H1 (cell line): Measurements from ENCODE around the gene NRROS. TPM values are rescaled to one million over a fixed set of nuclear protein-coding genes. Genes with fewer than 3 reads are reported as not detected.
A peak's percentile ranks its signal among the peaks of the same experiment; 100 is the strongest.

ENCODE experiments used
- BACH1 ChIP-seq: IDR thresholded peaks from 2 replicates; pipeline ENCODE4 v1.6.1; 2012; ENCODE audit warnings: low read length, improper control_type of control experiment
- CEBPB ChIP-seq: IDR thresholded peaks from 2 replicates; pipeline ENCODE4 v1.6.1; 2012; ENCODE audit warnings: low read depth, low read length
- CTBP2 ChIP-seq: IDR thresholded peaks from 2 replicates; pipeline ENCODE4 v1.7.0; 2011; ENCODE audit warnings: borderline replicate concordance, mild to moderate bottlenecking, moderate library complexity, mixed read lengths, low read length; ENCODE audit not compliant: insufficient read depth, insufficient read length
- FOSL1 ChIP-seq: IDR thresholded peaks from 2 replicates; pipeline ENCODE4 v1.6.1; 2011; ENCODE audit warnings: mild to moderate bottlenecking, low read depth, low read length, moderate library complexity; ENCODE audit not compliant: insufficient read depth
- HDAC6 ChIP-seq: IDR thresholded peaks from one replicate; pipeline ENCODE4 v1.7.1; 2012; ENCODE audit warnings: low read depth, mild to moderate bottlenecking, inconsistent platforms, low read length, moderate library complexity
- MAX ChIP-seq: IDR thresholded peaks from 2 replicates; pipeline ENCODE4 v1.6.1; 2012; ENCODE audit warnings: inconsistent platforms
- NRF1 ChIP-seq: IDR thresholded peaks from 2 replicates; pipeline ENCODE4 v1.6.1; 2011; ENCODE audit warnings: mild to moderate bottlenecking, low read depth, low read length, improper control_type of control experiment
- POLR2AphosphoS5 ChIP-seq: IDR thresholded peaks from 2 replicates; pipeline ENCODE4 v1.6.1; 2011; ENCODE audit warnings: low read depth, low read length
- RAD21 ChIP-seq, 2 experiments: IDR thresholded peaks in 1 of 2; conservative IDR thresholded peaks in 1 of 2; 2 replicates each; pipeline ENCODE4 v1.6.1; 2011; ENCODE audit warnings: low read depth in 2 of 2, low read length in 2 of 2, improper control_type of control experiment in 1 of 2, inconsistent platforms in 1 of 2, mild to moderate bottlenecking in 1 of 2, moderate library complexity in 1 of 2
- RBBP5 ChIP-seq: IDR thresholded peaks from 2 replicates; pipeline ENCODE4 v1.7.1; 2012; ENCODE audit warnings: low read depth, mild to moderate bottlenecking, inconsistent platforms, low read length, moderate library complexity, borderline replicate concordance
- RFX5 ChIP-seq: IDR thresholded peaks from 2 replicates; pipeline ENCODE4 v1.6.1; 2011; ENCODE audit warnings: low read depth, low read length, improper control_type of control experiment, borderline replicate concordance
- RNF2 ChIP-seq: fragments of 200-900, 300-1000 bp; sonication (generic); IDR thresholded peaks from 2 replicates; pipeline ENCODE4 v1.7.1; 2016; ENCODE audit warnings: borderline replicate concordance, low read depth, mild to moderate bottlenecking, antibody characterized with exemption, low read length; ENCODE audit not compliant: poor library complexity, severe bottlenecking; ENCODE audit errors: missing control alignments
- SP4 ChIP-seq: IDR thresholded peaks from 2 replicates; pipeline ENCODE4 v1.6.1; 2012; ENCODE audit warnings: low read length, inconsistent platforms
- YY1 ChIP-seq: IDR thresholded peaks from 2 replicates; pipeline ENCODE4 v1.6.1; 2011; ENCODE audit warnings: low read depth, mild to moderate bottlenecking, low read length
- polyA plus RNA-seq, 7 experiments: library from polyadenylated mRNA; depleted of rRNA in 3 of 7; stranded (reverse) in 5 of 7; unstranded in 2 of 7; fragments of >200 nt in 5 of 7; fragments of 200-250 nt in 2 of 7; gene quantifications; 1 replicate in 5 of 7; 2 replicates in 1 of 7; 4 replicates in 1 of 7; pipeline versions ENCODE4 v1.2.1 to v1.2.3, GENCODE V29; 2011 to 2013; ENCODE audit warnings: missing spikeins in 2 of 7, mixed read lengths in 2 of 7
- total RNA-seq: library from RNA; stranded (reverse); fragmentation: NEBNext Ultra II Directional; extraction: Animal tissue kit (Norgen Biotek cat#: 25700); gene quantifications from 2 replicates; pipeline ENCODE4 v1.2.1, GENCODE V29; 2021

The NRROS gene
- total and polyA plus RNA-seq, 2 of the 8 experiments (the other 6 are each of a cell fraction or from before 2014, with no cell fraction given) = 5.3 to 7.3 TPM

- TF ChIP-seq CEBPB (peak; percentile 2; the same call in 1 of the 2 replicates), MAX (peak; percentile 43; the same call in 1 of the 2 replicates), NRF1 (no peak), YY1 (peak; percentile 51; the same call in 1 of the 2 replicates), POLR2AphosphoS5 (peak; percentile 49; the same call in 1 of the 2 replicates), RAD21 (IDR thresholded peaks at IDR 0.05 in 1 of 2, conservative IDR thresholded peaks at IDR 0.05 in 1 of 2; ENCODE audit: low read depth in 2 of 2, low read length in 2 of 2) (no peak), CTBP2 (no peak), HDAC6 (no peak), SP4 (no peak), RFX5 (no peak), FOSL1 (no peak), BACH1 (peak; percentile 34; the same call in 1 of the 2 replicates), RBBP5 (0 out of 2 replicates have a peak, but pooled peaks have one; percentile 34), RNF2 (no peak)
Measured at GRCh38 chr3:196666001-196666867, 26.7 kb downstream of the NRROS start (continued).
